Neural crest cell (in vitro differentiated cells): ENCODE data around the gene ZNF358. TPM values are rescaled to one million over a fixed set of nuclear protein-coding genes. Genes with fewer than 3 reads are reported as not detected.
A peak's percentile ranks its signal among the peaks of the same experiment; 100 is the strongest.

Experiments used
- DNase-seq: peaks from one replicate; pipeline ENCODE4 v3.0.0; 2021; ENCODE audit warnings: low read depth, mixed read lengths, low spot score
- H3K27ac Mint-ChIP-seq: one replicate; pipeline ENCODE4 v1.8.0; 2021; ENCODE audit warnings: mild to moderate bottlenecking, mixed read lengths; ENCODE audit not compliant: unreplicated experiment
- H3K27me3 Mint-ChIP-seq: 2 replicates; pipeline ENCODE4 v1.8.0; 2021; ENCODE audit warnings: low read depth, mild to moderate bottlenecking, mixed read lengths
- H3K36me3 Mint-ChIP-seq: 2 replicates; pipeline ENCODE4 v1.8.0; 2021; ENCODE audit warnings: low read depth, mild to moderate bottlenecking, mixed read lengths
- H3K4me1 Mint-ChIP-seq: 2 replicates; pipeline ENCODE4 v1.8.0; 2021; ENCODE audit warnings: mixed read lengths
- H3K4me3 Mint-ChIP-seq: one replicate; pipeline ENCODE4 v1.8.0; 2021; ENCODE audit warnings: mild to moderate bottlenecking, mixed read lengths
- H3K9me3 Mint-ChIP-seq: 2 replicates; pipeline ENCODE4 v1.8.0; 2021; ENCODE audit warnings: mixed read lengths
- total RNA-seq: library from RNA; stranded (reverse); gene quantifications from 2 replicates; pipeline ENCODE4 v1.2.1, GENCODE V29; 2021
- TF ChIP-seq, protein P1 (sequence below): fragments of 200-600 bp; sonication (generic); conservative IDR thresholded peaks from 2 replicates; pipeline ENCODE4 v1.5.0; 2021; ENCODE audit warnings: antibody characterized with exemption, mild to moderate bottlenecking

Gene ZNF358
- total RNA-seq, 1 donor from 2014 or later, result 75.6 TPM

DNA sequence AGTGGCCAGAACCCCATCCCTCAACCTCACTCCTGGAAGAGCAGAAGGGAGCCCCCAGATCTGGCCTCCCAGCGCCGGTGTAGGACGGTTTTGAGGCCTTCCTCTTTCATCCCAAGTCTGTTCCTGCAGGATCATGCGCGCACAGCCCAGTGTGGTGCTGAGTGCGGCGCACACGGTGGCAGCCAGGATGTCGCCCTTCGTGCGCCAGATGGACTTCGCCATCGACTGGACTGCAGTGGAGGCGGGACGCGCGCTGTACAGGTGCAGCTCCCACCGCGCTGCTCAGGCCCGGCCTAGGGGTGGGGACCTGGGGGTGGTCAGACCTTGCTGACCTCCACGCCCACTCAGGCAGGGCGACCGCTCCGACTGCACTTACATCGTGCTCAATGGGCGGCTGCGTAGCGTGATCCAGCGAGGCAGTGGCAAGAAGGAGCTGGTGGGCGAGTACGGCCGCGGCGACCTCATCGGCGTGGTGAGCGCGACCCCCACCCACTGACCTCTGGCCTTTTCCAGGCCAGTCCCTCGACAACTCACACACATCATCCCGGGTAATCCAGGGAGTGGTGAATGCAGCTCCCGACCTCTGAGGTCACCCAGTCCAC, 34.4 kb downstream of the ZNF358 start:
- no peak overlapping the region for H3K4me3 Mint-ChIP-seq
- no peaks in the 10 kb centered on the region for H3K27me3 Mint-ChIP-seq
- H3K27ac Mint-ChIP-seq, result no peak overlapping the region

GRCh38 chr19:7550987-7551761, 35.3 kb downstream of the ZNF358 start:
- TF ChIP-seq, protein P1, sequence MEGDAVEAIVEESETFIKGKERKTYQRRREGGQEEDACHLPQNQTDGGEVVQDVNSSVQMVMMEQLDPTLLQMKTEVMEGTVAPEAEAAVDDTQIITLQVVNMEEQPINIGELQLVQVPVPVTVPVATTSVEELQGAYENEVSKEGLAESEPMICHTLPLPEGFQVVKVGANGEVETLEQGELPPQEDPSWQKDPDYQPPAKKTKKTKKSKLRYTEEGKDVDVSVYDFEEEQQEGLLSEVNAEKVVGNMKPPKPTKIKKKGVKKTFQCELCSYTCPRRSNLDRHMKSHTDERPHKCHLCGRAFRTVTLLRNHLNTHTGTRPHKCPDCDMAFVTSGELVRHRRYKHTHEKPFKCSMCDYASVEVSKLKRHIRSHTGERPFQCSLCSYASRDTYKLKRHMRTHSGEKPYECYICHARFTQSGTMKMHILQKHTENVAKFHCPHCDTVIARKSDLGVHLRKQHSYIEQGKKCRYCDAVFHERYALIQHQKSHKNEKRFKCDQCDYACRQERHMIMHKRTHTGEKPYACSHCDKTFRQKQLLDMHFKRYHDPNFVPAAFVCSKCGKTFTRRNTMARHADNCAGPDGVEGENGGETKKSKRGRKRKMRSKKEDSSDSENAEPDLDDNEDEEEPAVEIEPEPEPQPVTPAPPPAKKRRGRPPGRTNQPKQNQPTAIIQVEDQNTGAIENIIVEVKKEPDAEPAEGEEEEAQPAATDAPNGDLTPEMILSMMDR, result no peak
- Mint-ChIP-seq H3K27ac (no peak overlapping the region), H3K27me3 (no peaks in the 10 kb centered on the region), H3K9me3 (no peaks in the 10 kb centered on the region), H3K4me3 (peak overlapping the region; percentile 54), H3K36me3 (peaks cover 2% of the 10 kb centered on the region), H3K4me1 (peaks cover 5% of the 10 kb centered on the region)
- DNase-seq, result peak; percentile 69

More for the DNA sequence above, 34.4 kb downstream of the ZNF358 start:
- TF ChIP-seq, protein P1, result no peak
- DNase-seq, result no peak
- H3K4me1 Mint-ChIP-seq, result peaks cover 5% of the 10 kb centered on the region
- peaks cover 2% of the 10 kb centered on the region for H3K36me3 Mint-ChIP-seq
- no peaks in the 10 kb centered on the region for H3K9me3 Mint-ChIP-seq

GRCh38 chr19:7552781-7553180, 36.9 kb downstream of the ZNF358 start:
- no peak for DNase-seq
- Mint-ChIP-seq H3K27ac (no peak overlapping the region), H3K4me1 (peaks cover 5% of the 10 kb centered on the region), H3K36me3 (peaks cover 3% of the 10 kb centered on the region), H3K9me3 (no peaks in the 10 kb centered on the region), H3K27me3 (no peaks in the 10 kb centered on the region), H3K4me3 (no peak overlapping the region)
- TF ChIP-seq, protein P1, result no peak

DNA sequence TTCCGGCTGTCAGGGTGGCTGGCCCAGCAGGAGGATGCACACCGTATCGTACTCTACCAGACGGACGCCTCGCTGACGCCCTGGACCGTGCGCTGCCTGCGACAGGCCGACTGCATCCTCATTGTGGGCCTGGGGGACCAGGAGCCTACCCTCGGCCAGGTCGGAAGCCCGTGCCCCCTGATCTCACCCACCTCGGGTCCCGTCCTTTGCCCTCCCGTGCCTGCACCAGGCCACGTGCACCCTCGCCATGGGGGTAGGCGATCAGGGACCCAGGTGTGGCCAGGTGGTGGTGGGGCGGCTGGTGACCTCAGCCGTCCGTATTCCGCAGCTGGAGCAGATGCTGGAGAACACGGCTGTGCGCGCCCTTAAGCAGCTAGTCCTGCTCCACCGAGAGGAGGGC, 38.7 kb downstream of the ZNF358 start:
- peaks cover 11% of the 10 kb centered on the region for H3K36me3 Mint-ChIP-seq
- H3K4me1 Mint-ChIP-seq, result peaks cover 5% of the 10 kb centered on the region
- no peaks in the 10 kb centered on the region for H3K27me3 Mint-ChIP-seq
- TF ChIP-seq, protein P1, result no peak
- H3K9me3 Mint-ChIP-seq, result no peaks in the 10 kb centered on the region
- H3K4me3 Mint-ChIP-seq, result no peak overlapping the region
- no peak overlapping the region for H3K27ac Mint-ChIP-seq
- DNase-seq, result no peak

GRCh38 chr19:7554990-7555864, 39.3 kb downstream of the ZNF358 start:
- H3K36me3 Mint-ChIP-seq, result peaks cover 13% of the 10 kb centered on the region

More at GRCh38 chr19:7554990-7555864, 39.3 kb downstream of the ZNF358 start:
- Mint-ChIP-seq H3K9me3 (no peaks in the 10 kb centered on the region), H3K4me3 (no peak overlapping the region), H3K4me1 (peaks cover 5% of the 10 kb centered on the region), H3K27ac (no peak overlapping the region), H3K27me3 (no peaks in the 10 kb centered on the region)
- TF ChIP-seq, protein P1, result no peak
- no peak for DNase-seq
